NCI-H1436 (cell line): ENCODE data around the gene RNF223.
A peak's percentile ranks its signal among the peaks of the same experiment; 100 is the strongest.
"Not testable (repeated sequence)": the region's sequence is repeated elsewhere in the genome, so short reads cannot be mapped to it uniquely, and the experiment has no call there.

ENCODE experiments used
- DNase-seq: peaks from one replicate; lab custom pipeline; 2025; lab: John Stamatoyannopoulos, UW

Gene RNF223

GRCh38 chr1:1072299-1072848, 1.7 kb downstream of the RNF223 start:
- no peak for DNase-seq

DNA sequence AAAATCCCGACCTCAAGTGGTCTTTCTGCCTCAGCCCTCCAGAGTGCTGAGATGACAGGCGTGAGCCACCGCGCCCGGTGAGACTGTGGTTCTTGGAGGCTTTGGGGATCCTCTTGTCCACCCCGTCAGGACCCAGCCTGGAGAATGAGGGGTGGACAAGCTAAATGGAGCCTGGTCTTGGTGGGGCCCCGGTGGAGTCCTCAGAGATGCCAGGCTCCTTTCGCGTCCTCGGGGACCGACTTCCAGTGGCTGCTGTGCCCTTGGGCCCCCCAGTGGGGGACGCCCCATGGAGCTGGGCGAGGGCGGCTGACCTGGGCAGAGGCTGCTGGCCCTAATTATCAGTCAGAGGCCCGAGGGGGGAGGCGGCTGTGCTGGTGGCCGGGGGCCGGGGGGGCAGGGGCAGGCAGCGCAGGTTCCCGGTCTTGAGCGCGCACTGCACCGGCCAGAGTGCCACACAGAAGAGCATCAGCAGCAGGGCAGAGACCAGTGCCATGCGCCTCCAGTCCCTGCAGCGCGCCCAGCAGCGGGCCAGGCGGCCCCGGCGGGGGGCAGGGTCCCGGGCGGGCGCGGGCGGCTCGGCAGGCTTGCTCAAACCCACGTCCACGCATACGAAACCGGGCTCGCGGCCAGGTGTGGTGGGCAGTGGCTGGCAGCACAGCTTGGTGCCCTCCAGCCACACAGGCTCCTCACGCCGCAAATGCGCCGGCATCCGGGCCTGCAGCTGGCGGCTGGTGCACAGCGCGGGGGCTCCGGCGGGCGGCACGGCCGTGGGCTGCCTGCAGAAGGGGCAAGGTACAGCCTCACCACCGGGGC, 2.4 kb downstream of the RNF223 start:
- DNase-seq, result no peak

DNA sequence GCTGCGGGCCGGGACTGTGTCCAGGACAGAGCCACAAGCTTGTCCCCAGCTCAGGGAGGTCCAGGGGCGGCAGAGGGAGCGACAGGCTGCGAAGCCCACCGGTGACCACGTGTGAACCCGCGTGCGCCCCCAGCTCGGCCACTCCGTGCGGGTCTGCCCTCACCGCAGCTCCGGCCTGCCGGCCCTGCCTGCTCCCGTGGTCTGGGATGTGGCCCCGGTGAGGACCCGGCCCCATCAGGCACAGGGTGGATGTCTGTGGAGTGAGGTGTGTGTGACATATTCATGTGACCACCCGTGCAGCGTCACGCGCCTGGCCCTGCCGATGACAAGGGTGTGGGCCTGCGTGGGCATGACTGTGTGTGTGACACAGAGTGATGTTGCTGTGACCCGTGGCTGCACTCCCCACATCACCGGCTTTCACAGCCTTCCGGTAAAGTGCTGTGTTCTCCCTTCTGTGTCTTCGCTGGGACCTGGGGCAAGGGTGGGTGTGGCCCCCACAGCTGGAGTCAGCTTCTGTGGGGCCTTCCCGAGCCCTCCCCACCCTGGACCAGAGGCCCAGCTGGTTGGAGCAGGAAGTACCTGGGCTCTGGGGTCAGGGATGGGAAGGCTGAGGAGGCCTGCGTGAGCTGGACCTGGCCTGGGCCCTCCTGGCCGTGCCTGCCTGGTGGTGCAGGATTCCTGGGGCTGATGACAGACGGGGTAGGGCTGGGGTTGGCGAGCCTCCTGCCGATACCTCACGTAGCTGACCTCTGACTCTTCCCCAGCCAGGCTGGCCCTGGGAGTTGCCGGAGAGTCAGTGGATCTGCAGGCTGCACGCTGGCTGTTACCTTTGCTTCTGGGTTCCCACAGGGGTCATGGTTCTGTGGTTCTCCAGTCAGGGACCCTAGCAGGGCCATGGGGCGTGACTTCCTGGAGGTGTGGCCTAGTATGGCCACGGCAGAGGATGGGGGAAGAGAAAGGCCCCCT, 4.1 kb downstream of the RNF223 start:
- no peak for DNase-seq

- DNase-seq, result peak; percentile 76
These were observed 4.9 kb downstream of the RNF223 start for GRCh38 chr1:1069056-1069710.

- peak; percentile 58 for DNase-seq
These were observed 5.5 kb downstream of the RNF223 start for GRCh38 chr1:1068517-1069055.

DNA sequence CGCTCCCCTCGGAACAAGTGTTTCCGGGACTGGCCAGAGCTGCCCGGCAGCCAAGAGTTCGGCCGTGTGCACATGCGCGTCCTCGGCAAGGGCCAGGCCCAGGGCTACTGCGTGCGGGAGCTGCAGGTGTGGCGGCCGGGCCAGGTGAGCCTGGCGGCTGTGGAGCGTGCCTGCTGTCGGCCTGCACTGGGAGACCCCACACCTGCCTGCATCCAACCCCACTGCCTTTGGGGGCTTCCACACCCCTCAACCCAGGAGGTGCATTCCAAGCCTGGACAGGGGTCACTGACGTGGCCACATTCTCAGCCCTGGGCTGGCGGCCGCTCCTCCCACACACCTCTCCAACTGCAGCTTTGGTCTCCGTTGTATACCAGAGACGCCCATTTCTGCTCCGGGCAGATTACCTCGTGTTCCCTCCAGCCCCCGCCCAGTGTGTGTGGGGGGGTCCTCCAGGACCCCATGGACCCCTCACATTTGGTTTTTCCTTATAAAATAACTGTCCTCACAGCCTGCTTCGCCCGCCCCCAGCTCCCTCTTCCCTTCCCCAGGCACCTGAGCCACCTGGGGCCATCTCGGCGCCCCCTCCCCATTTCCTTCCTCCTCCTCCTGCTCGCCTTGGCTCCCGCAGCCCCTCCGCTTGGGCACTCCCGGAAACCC, 6.1 kb downstream of the RNF223 start:
- DNase-seq, result no peak

GRCh38 chr1:1067284-1067859, 6.7 kb downstream of the RNF223 start:
- no peak for DNase-seq

GRCh38 chr1:1066403-1067283, 7.5 kb downstream of the RNF223 start:
- DNase-seq, result no peak

GRCh38 chr1:1065940-1066304, 8.2 kb downstream of the RNF223 start:
- DNase-seq, result not testable (repeated sequence)

- no peak for DNase-seq
These were observed 8.7 kb downstream of the RNF223 start for GRCh38 chr1:1065265-1065939.

DNA sequence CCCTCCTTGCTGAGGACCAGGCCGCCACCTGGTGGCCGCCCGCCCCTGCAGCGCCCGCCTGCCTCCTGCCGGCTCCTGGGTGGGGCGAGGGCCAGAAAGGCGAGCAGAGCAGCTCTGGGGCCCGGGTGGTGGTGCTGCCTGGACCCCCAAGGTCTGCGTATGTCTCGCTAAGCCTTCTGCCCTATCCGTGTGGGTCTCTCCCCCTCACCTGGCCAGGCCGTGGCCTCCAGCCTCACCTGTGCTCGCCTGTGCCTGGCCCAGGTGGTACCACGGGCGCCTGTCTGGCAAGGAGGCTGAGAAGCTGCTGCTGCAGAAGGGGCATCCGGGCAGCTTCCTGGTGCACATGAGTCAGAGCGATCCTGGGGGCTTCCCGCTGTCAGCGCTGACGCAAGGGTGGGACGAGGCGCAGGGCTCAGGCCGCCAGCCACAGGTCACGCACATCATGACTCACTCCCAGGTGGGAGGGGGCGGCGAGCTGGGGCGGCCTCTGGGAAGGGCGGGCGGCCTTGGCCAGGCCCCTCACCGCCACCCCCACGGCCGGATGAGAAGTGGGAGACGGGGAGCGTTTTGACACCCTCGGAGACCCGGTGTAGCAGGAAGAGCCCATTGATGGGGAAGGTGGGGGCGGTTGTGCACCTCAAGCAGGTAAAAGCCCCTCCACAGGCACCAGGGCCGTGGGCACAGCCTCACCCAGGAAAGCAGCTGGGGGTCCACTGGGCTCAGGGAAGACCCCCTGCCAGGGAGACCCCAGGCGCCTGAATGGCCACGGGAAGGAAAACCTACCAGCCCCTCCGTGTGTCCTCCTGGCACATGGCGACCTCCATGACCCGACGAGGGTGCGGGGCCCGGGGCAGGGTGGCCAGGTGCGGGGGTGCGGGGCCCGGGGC, 9.9 kb downstream of the RNF223 start:
- no peak for DNase-seq

GRCh38 chr1:1063261-1063944, 10.7 kb downstream of the RNF223 start:
- no peak for DNase-seq

GRCh38 chr1:1062348-1063163, 11.6 kb downstream of the RNF223 start:
- no peak for DNase-seq

- DNase-seq, result no peak
These were observed 12.3 kb downstream of the RNF223 start for GRCh38 chr1:1061682-1062345.

GRCh38 chr1:1060281-1061000, 13.7 kb downstream of the RNF223 start:
- DNase-seq, result no peak
